Activated B cell treated with CpG ODN at 0.5 μM for 24 hours (primary cell): ENCODE measurements around the gene MAN1A1. TPM values are rescaled to one million over a fixed set of nuclear protein-coding genes. Genes with fewer than 3 reads are reported as not detected.
A peak's percentile ranks its signal among the peaks of the same experiment; 100 is the strongest.

ENCODE experiments used
- ATAC-seq: fragments of 200-7000 bp; cut with Tn5 transposase; one replicate; pipeline ENCODE4 v1.10.0; 2021; ENCODE audit warnings: low read depth, mild to moderate bottlenecking, moderate library complexity
- CTCF ChIA-PET: fragments of 350-600 bp; sonication (Branson Sonifier 250); formaldehyde crosslinking; loops from one replicate; lab custom pipeline; 2021; ENCODE audit warnings: antibody characterized with exemption; lab: Charles Lee
- POLR2A ChIA-PET: fragments of 350-600 bp; sonication (Branson Sonifier 250); formaldehyde crosslinking; loops from one replicate; lab custom pipeline; 2021; ENCODE audit warnings: antibody characterized with exemption; lab: Charles Lee
- DNase-seq: peaks from one replicate; pipeline ENCODE4 v3.0.0; 2022
- H3K27ac Mint-ChIP-seq: one replicate; pipeline ENCODE4 v1.8.0; 2020; ENCODE audit warnings: mixed read lengths
- H3K27me3 Mint-ChIP-seq: one replicate; pipeline ENCODE4 v1.8.0; 2021; ENCODE audit warnings: mixed read lengths
- H3K36me3 Mint-ChIP-seq: one replicate; pipeline ENCODE4 v1.8.0; 2021; ENCODE audit warnings: low read depth, mixed read lengths
- H3K4me1 Mint-ChIP-seq: one replicate; pipeline ENCODE4 v1.8.0; 2021; ENCODE audit warnings: mixed read lengths
- H3K4me3 Mint-ChIP-seq: one replicate; pipeline ENCODE4 v1.8.0; 2020; ENCODE audit warnings: mild to moderate bottlenecking, mixed read lengths
- H3K9me3 Mint-ChIP-seq: one replicate; pipeline ENCODE4 v1.8.0; 2020; ENCODE audit warnings: mixed read lengths
- CTCF ChIP-seq: fragments of 200-600 bp; IDR thresholded peaks from one replicate; pipeline ENCODE4 v1.8.0; 2022; ENCODE audit warnings: antibody characterized with exemption, mild to moderate bottlenecking
- intact Hi-C: fragments of 100-400 bp; cut with micrococcal nuclease; formaldehyde crosslinking; loops from one replicate; pipeline ENCODE4 v1.15.1; 2024
- total RNA-seq: library from RNA; stranded (reverse); gene quantifications from 2 replicates; pipeline ENCODE4 v1.2.3, GENCODE V29; 2022

Gene MAN1A1
- 17.7 and 18.1 TPM in 2 replicates for total RNA-seq

GRCh38 chr6:119349361-119350201 is at the start of gene MAN1A1:
TSS of gene MAN1A1 (minus strand) at chr6:119349761. CDS start at chr6:119349065, 696 bp downstream.
- Mint-ChIP-seq H3K9me3 (no peaks in the 10 kb centered on the region), H3K27me3 (no peaks in the 10 kb centered on the region), H3K36me3 (peaks cover 4% of the 10 kb centered on the region), H3K4me1 (peaks cover 62% of the 10 kb centered on the region), H3K27ac (peak within 1 kb of the TSS; percentile 94), H3K4me3 (peak within 1 kb of the TSS; percentile 93)
- CTCF ChIA-PET: interaction anchor here (1.5 kb wide), 1 partner anchor 202 kb away, joined by 3 read pairs; no protein-coding TSS in a partner anchor
- TF ChIP-seq CTCF: no peak
- intact Hi-C loops: loop anchor here (1.0 to 10.0 kb wide), 13 partner anchors 45 to 1985 kb away; partner anchors contain the start of genes ASF1A, CEP85L, FAM184A and GOPC
- POLR2A ChIA-PET: interaction anchor here (1.0 to 5.2 kb wide), 4 partner anchors 10 to 178 kb away, joined by 4 to 30 read pairs (median 4); no protein-coding TSS in a partner anchor
- peak; percentile 96 for DNase-seq
- ATAC-seq: peak; percentile 85

DNA sequence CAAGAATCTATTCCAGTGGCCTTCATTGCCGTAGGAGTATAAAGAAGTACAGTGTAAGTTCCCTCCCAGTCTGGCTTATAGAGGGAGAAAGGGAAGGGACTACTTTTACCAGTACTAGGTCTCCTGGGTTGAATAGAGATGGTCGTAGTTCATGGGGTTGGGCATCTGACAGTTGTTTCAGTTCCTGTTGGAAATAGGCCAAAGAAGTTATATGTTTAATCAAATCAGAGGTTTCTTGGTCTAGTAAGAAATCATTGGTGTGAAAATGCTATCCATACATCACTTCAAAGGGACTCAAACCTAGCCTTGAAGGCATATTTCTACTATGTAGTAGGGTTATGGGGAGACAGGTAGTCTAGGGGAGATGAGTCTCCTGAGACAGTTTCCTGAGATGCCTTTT is 45.6 kb upstream of the MAN1A1 start:
- peaks cover 21% of the 10 kb centered on the region for H3K4me1 Mint-ChIP-seq
- intact Hi-C loops: loop anchor here (2.0 to 5.0 kb wide), 3 partner anchors 44 to 138 kb away; no protein-coding TSS in a partner anchor
- ChIA-PET POLR2A (no interaction called here), CTCF (no interaction called here)
- no peak overlapping the region for H3K27ac Mint-ChIP-seq
- TF ChIP-seq CTCF: no peak
- H3K36me3 Mint-ChIP-seq: no peaks in the 10 kb centered on the region
- H3K9me3 Mint-ChIP-seq: peaks cover 2% of the 10 kb centered on the region
- H3K4me3 Mint-ChIP-seq: no peak overlapping the region
- ATAC-seq (peak; percentile 91), DNase-seq (no peak)
- H3K27me3 Mint-ChIP-seq: peaks cover 13% of the 10 kb centered on the region

- ChIA-PET POLR2A (no interaction called here), CTCF (no interaction called here)
- no peak for ATAC-seq
- H3K4me1 Mint-ChIP-seq: peaks cover 17% of the 10 kb centered on the region
- no peak for TF ChIP-seq CTCF
- peaks cover 2% of the 10 kb centered on the region for H3K36me3 Mint-ChIP-seq
- H3K27me3 Mint-ChIP-seq: peaks cover 4% of the 10 kb centered on the region
- H3K4me3 Mint-ChIP-seq: no peak overlapping the region
- no peak for DNase-seq
- no peak overlapping the region for H3K27ac Mint-ChIP-seq
- intact Hi-C loops: no loop called here
- H3K9me3 Mint-ChIP-seq: peaks cover 6% of the 10 kb centered on the region
These were observed 40.8 kb upstream of the MAN1A1 start for GRCh38 chr6:119390247-119390793.

GRCh38 chr6:119385994-119386393 is 36.4 kb upstream of the MAN1A1 start:
- no peak for TF ChIP-seq CTCF
- Mint-ChIP-seq H3K4me1 (no peaks in the 10 kb centered on the region), H3K9me3 (peaks cover 11% of the 10 kb centered on the region), H3K4me3 (no peak overlapping the region), H3K36me3 (peaks cover 7% of the 10 kb centered on the region), H3K27me3 (peaks cover 4% of the 10 kb centered on the region), H3K27ac (no peak overlapping the region)
- ChIA-PET POLR2A (no interaction called here), CTCF (no interaction called here)
- no peak for DNase-seq
- no peak for ATAC-seq
- intact Hi-C loops: no loop called here

GRCh38 chr6:119384444-119384843 is 34.9 kb upstream of the MAN1A1 start:
- Mint-ChIP-seq H3K4me3 (no peak overlapping the region), H3K9me3 (peaks cover 23% of the 10 kb centered on the region), H3K36me3 (peaks cover 11% of the 10 kb centered on the region), H3K4me1 (no peaks in the 10 kb centered on the region), H3K27ac (no peak overlapping the region), H3K27me3 (no peaks in the 10 kb centered on the region)
- no peak for ATAC-seq
- intact Hi-C loops: no loop called here
- no peak for TF ChIP-seq CTCF
- DNase-seq: no peak
- ChIA-PET POLR2A (no interaction called here), CTCF (no interaction called here)
